H1 (cell line): ENCODE measurements around the gene RPTOR. TPM values are rescaled to one million over a fixed set of nuclear protein-coding genes. Genes with fewer than 3 reads are reported as not detected.

Experiments used
- CTCF ChIA-PET: fragments of 300-600 bp; sonication (Branson Sonifier 250); formaldehyde crosslinking; loops from one replicate; lab custom pipeline; 2021; ENCODE audit not compliant: partially characterized antibody; lab: Charles Lee
- POLR2A ChIA-PET: fragments of 300-600 bp; sonication (Branson Sonifier 250); formaldehyde crosslinking; loops from one replicate; lab custom pipeline; 2021; ENCODE audit warnings: inconsistent platforms; ENCODE audit not compliant: partially characterized antibody; lab: Charles Lee
- DNase-seq, 2 experiments: peaks; one replicate each; pipeline versions ENCODE4 v3.0.0 to v3.0.0-alpha.2; 2010 to 2022; ENCODE audit warnings: low spot score in 2 of 2, low read depth in 1 of 2, mixed read lengths in 1 of 2
- FAIRE-seq: peaks from 2 replicates; lab custom pipeline; 2011; peaks lifted over from hg19 to GRCh38; lab: Jason Lieb, UNC
- H2AFZ ChIP-seq: 2 replicates; pipeline ENCODE4 v1.8.1; 2012; ENCODE audit warnings: low read length, inconsistent platforms
- H2AK5ac ChIP-seq: 2 replicates; pipeline ENCODE4 v1.6.1; 2013; ENCODE audit warnings: low read depth, low read length
- H2BK120ac ChIP-seq: replicated peaks from 2 replicates; pipeline ENCODE3; 2013; ENCODE audit warnings: low read depth, low read length, inconsistent platforms
- H2BK12ac ChIP-seq: 2 replicates; pipeline ENCODE4 v1.6.1; 2013; ENCODE audit warnings: low read depth, low read length
- H2BK15ac ChIP-seq: 2 replicates; pipeline ENCODE4 v1.6.1; 2013; ENCODE audit warnings: low read length
- H2BK20ac ChIP-seq: 2 replicates; pipeline ENCODE4 v1.6.1; 2013; ENCODE audit warnings: low read length
- H2BK5ac ChIP-seq: 2 replicates; pipeline ENCODE4 v1.6.1; 2013; ENCODE audit warnings: low read depth, low read length
- H3K14ac ChIP-seq: 2 replicates; pipeline ENCODE4 v1.6.1; 2013; ENCODE audit warnings: inconsistent platforms; ENCODE audit not compliant: insufficient read length
- H3K18ac ChIP-seq: 2 replicates; pipeline ENCODE4 v1.6.1; 2013; ENCODE audit warnings: low read length; ENCODE audit errors: extremely low read depth
- H3K23ac ChIP-seq: 2 replicates; pipeline ENCODE4 v1.6.1; 2013; ENCODE audit warnings: inconsistent platforms; ENCODE audit not compliant: insufficient read length
- H3K23me2 ChIP-seq: 2 replicates; pipeline ENCODE4 v1.6.1; 2013; ENCODE audit warnings: low read depth, low read length
- H3K27ac ChIP-seq: 2 replicates; pipeline ENCODE4 v1.6.1; 2011; ENCODE audit warnings: low read depth, low read length, inconsistent platforms
- H3K27me3 ChIP-seq, 4 experiments: replicated peaks in 1 of 4; 1 replicate in 1 of 4; 2 replicates in 3 of 4; pipeline versions ENCODE4 v1.6.1 to v1.8.1; 2011 to 2013; ENCODE audit warnings: low read length in 3 of 4, mild to moderate bottlenecking in 3 of 4, inconsistent platforms in 2 of 4, mixed read lengths in 2 of 4, moderate library complexity in 1 of 4; ENCODE audit not compliant: control insufficient read depth in 3 of 4, insufficient read depth in 3 of 4; ENCODE audit errors: extremely low read depth in 1 of 4
- H3K36me3 ChIP-seq, 4 experiments: 2 replicates each; pipeline versions ENCODE4 v1.6.1 to v1.8.1; 2011 to 2013; ENCODE audit warnings: mild to moderate bottlenecking in 4 of 4, low read length in 3 of 4, moderate library complexity in 2 of 4, control low read depth in 1 of 4, inconsistent platforms in 1 of 4; ENCODE audit not compliant: insufficient read depth in 4 of 4, control insufficient read depth in 2 of 4
- H3K4ac ChIP-seq: replicated peaks from 2 replicates; pipeline ENCODE3; 2013; ENCODE audit warnings: low read length, low read depth, mixed read lengths, inconsistent platforms; ENCODE audit not compliant: insufficient read length
- H3K4me1 ChIP-seq, 4 experiments: replicated peaks in 1 of 4; 1 replicate in 1 of 4; 2 replicates in 3 of 4; pipeline versions ENCODE4 v1.6.1 to v1.8.1; 2011 to 2013; ENCODE audit warnings: low read length in 3 of 4, inconsistent platforms in 2 of 4, mixed read lengths in 1 of 4; ENCODE audit not compliant: insufficient read depth in 4 of 4, control insufficient read depth in 3 of 4
- H3K4me2 ChIP-seq, 2 experiments: 2 replicates each; pipeline versions ENCODE4 v1.6.1 to v1.8.1; 2011 to 2013; ENCODE audit warnings: low read depth in 2 of 2, low read length in 2 of 2, control low read depth in 1 of 2, inconsistent platforms in 1 of 2, mild to moderate bottlenecking in 1 of 2; ENCODE audit not compliant: insufficient read depth in 1 of 2
- H3K4me3 ChIP-seq, 4 experiments: fragments of 200-600, 300-600 bp in 1 of 4; sonication (generic), shearing (Covaris generic), sonication (Bioruptor Twin) in 1 of 4; 2 replicates each; pipeline versions ENCODE4 v1.5.1 to v1.8.1; 2011 to 2016; ENCODE audit warnings: low read length in 4 of 4, low read depth in 3 of 4, control low read depth in 2 of 4, inconsistent platforms in 2 of 4, mild to moderate bottlenecking in 2 of 4, mixed read lengths in 1 of 4, moderate library complexity in 1 of 4; ENCODE audit not compliant: insufficient read depth in 2 of 4; ENCODE audit errors: extremely low read depth in 1 of 4
- H3K56ac ChIP-seq: replicated peaks from 2 replicates; pipeline ENCODE3; 2013; ENCODE audit warnings: low read depth, mild to moderate bottlenecking, mixed read lengths, low read length, inconsistent platforms; ENCODE audit not compliant: insufficient read length
- H3K79me1 ChIP-seq: 2 replicates; pipeline ENCODE4 v1.6.1; 2013; ENCODE audit warnings: low read depth, low read length, control low read depth
- H3K79me2 ChIP-seq, 2 experiments: 2 replicates each; pipeline versions ENCODE4 v1.6.1 to v1.8.1; 2012 to 2013; ENCODE audit warnings: low read length in 2 of 2, mild to moderate bottlenecking in 2 of 2, inconsistent platforms in 1 of 2; ENCODE audit not compliant: insufficient read depth in 2 of 2, control insufficient read depth in 1 of 2
- H3K9ac ChIP-seq, 4 experiments: replicated peaks in 1 of 4; 1 replicate in 1 of 4; 2 replicates in 3 of 4; pipeline versions ENCODE4 v1.6.1 to v1.8.1; 2011 to 2013; ENCODE audit warnings: low read depth in 3 of 4, low read length in 3 of 4, control low read depth in 2 of 4, mild to moderate bottlenecking in 2 of 4, moderate library complexity in 2 of 4, inconsistent platforms in 1 of 4; ENCODE audit errors: extremely low read depth in 1 of 4
- H3K9me3 ChIP-seq, 2 experiments: 2 replicates each; pipeline versions ENCODE4 v1.6.1 to v1.8.1; 2012 to 2013; ENCODE audit warnings: mild to moderate bottlenecking in 2 of 2, moderate library complexity in 2 of 2, control low read depth in 1 of 2, inconsistent platforms in 1 of 2, low read depth in 1 of 2, low read length in 1 of 2, mixed read lengths in 1 of 2; ENCODE audit not compliant: insufficient read depth in 2 of 2
- H4K20me1 ChIP-seq, 2 experiments: replicated peaks in 1 of 2; 2 replicates each; pipeline versions ENCODE3 to v1.8.1; 2011 to 2013; ENCODE audit warnings: inconsistent platforms in 2 of 2, low read length in 2 of 2, mild to moderate bottlenecking in 1 of 2; ENCODE audit not compliant: insufficient read depth in 2 of 2, control insufficient read depth in 1 of 2
- H4K5ac ChIP-seq: 2 replicates; pipeline ENCODE4 v1.6.1; 2013; ENCODE audit warnings: low read length, low read depth, mixed read lengths, inconsistent platforms; ENCODE audit not compliant: insufficient read length
- H4K8ac ChIP-seq: 2 replicates; pipeline ENCODE4 v1.8.0; 2013; ENCODE audit warnings: mild to moderate bottlenecking, moderate library complexity, low read length, inconsistent platforms; ENCODE audit not compliant: insufficient read depth; ENCODE audit errors: extremely low read depth
- H4K91ac ChIP-seq: replicated peaks from 2 replicates; pipeline ENCODE3; 2013; ENCODE audit warnings: low read length, mixed read lengths, inconsistent platforms; ENCODE audit not compliant: insufficient read length
- BACH1 ChIP-seq: IDR thresholded peaks from 2 replicates; pipeline ENCODE4 v1.6.1; 2012; ENCODE audit warnings: low read length, improper control_type of control experiment
- CEBPB ChIP-seq: IDR thresholded peaks from 2 replicates; pipeline ENCODE4 v1.6.1; 2012; ENCODE audit warnings: low read depth, low read length
- POLR2AphosphoS5 ChIP-seq: IDR thresholded peaks from 2 replicates; pipeline ENCODE4 v1.6.1; 2011; ENCODE audit warnings: low read depth, low read length
- SIRT6 ChIP-seq: IDR thresholded peaks from one replicate; pipeline ENCODE4 v1.7.1; 2012; ENCODE audit warnings: low read length, inconsistent platforms
- WGBS, 2 experiments: shearing (Covaris generic) in 1 of 2; methylation state at CpG; one replicate each; pipeline versions ENCODE4 v1.1.6 to v1.1.7; 2013 to 2015; ENCODE audit warnings: low lambda C conversion rate in 2 of 2, mixed read lengths in 2 of 2, inconsistent platforms in 1 of 2, low coverage in 1 of 2, missing lambda C conversion rate in 1 of 2; ENCODE audit not compliant: insufficient replicate concordance in 2 of 2, insufficient coverage in 1 of 2, insufficient read length in 1 of 2; ENCODE audit errors: extremely low coverage in 1 of 2, missing lambda C conversion rate in 1 of 2; 5-methylcytosine and 5-hydroxymethylcytosine counted together
- polyA plus RNA-seq, 7 experiments: library from polyadenylated mRNA; depleted of rRNA in 3 of 7; stranded (reverse) in 5 of 7; unstranded in 2 of 7; fragments of >200 nt in 5 of 7; fragments of 200-250 nt in 2 of 7; gene quantifications; 1 replicate in 5 of 7; 2 replicates in 1 of 7; 4 replicates in 1 of 7; pipeline versions ENCODE4 v1.2.1 to v1.2.3, GENCODE V29; 2011 to 2013; ENCODE audit warnings: missing spikeins in 2 of 7, mixed read lengths in 2 of 7
- total RNA-seq: library from RNA; stranded (reverse); fragmentation: NEBNext Ultra II Directional; extraction: Animal tissue kit (Norgen Biotek cat#: 25700); gene quantifications from 2 replicates; pipeline ENCODE4 v1.2.1, GENCODE V29; 2021

RPTOR gene
- total and polyA plus RNA-seq, 2 of the 8 experiments (the other 6 are each of a cell fraction or from before 2014, with no cell fraction given), result 6.9 to 28.7 TPM

DNA sequence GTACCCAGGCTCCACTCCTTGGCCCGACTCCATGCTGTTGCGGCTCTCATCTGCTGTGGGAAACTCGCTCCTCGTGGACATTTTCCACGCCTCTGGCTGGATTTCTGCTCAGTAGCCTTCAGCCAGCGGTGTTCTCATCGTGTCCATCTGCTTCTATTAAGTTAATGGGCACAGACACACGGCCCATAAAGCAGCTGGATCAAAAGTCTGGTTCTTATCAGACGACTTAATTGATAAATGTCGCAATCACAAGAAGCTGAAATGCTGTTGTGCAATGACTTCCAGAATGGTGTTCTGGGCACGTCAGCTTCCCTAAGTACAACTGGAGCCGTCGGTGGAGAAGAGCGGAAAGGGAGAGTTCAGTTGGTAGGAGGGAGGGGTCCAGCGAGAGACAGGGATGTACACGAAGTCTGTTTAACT is 235.3 kb downstream of the RPTOR start:
- no peak overlapping the region for H2BK5ac ChIP-seq
- no peaks in the 10 kb centered on the region for H3K79me2 ChIP-seq
- no peak for TF ChIP-seq POLR2AphosphoS5
- no peak for TF ChIP-seq BACH1
- no peak for TF ChIP-seq SIRT6
- peak; percentile 85 for TF ChIP-seq CEBPB
- H2BK20ac ChIP-seq, result no peak overlapping the region
- H3K27ac ChIP-seq, result no peak overlapping the region
- H4K20me1 ChIP-seq, result peaks cover 0 to 2% of the 10 kb centered on the region in 2 experiments
- H3K9ac ChIP-seq, result 0 out of 7 replicates have a peak overlapping the region, but pooled peaks of 1 of the 4 experiments have one; percentile 18
- no peak overlapping the region for H2BK12ac ChIP-seq
- no peak overlapping the region for H4K91ac ChIP-seq
- peaks cover 4 to 6% (median 5%) of the 10 kb centered on the region in 4 experiments; a peak in 6 of 7 replicates for H3K4me1 ChIP-seq
- no peak overlapping the region for H4K8ac ChIP-seq
- H3K4me2 ChIP-seq, result no peak overlapping the region
- H3K23me2 ChIP-seq, result no peaks in the 10 kb centered on the region
- no peak overlapping the region for H3K4me3 ChIP-seq
- no peak overlapping the region for H2BK120ac ChIP-seq
- no peak overlapping the region for H4K5ac ChIP-seq
- FAIRE-seq (no peak), DNase-seq (no peak)
- no peak overlapping the region for H2BK15ac ChIP-seq
- no peaks in the 10 kb centered on the region; a peak in 1 of 7 replicates for H3K27me3 ChIP-seq
- H3K36me3 ChIP-seq, result no peaks in the 10 kb centered on the region
- WGBS, 2 experiments, result 91% methylated on average over 16 of the region's 16 CpGs; no CpG with 5 or more reads in 1 of the 2 experiments
- no peak overlapping the region for H3K56ac ChIP-seq
- ChIA-PET CTCF (interaction anchor here (1.6 to 1.7 kb wide), 2 partner anchors 12 to 26 kb away, joined by 3 to 6 read pairs; no protein-coding TSS in a partner anchor), POLR2A (no interaction called here)
- H2AFZ ChIP-seq, result no peak overlapping the region
- H2AK5ac ChIP-seq, result 0 out of 2 replicates have a peak overlapping the region, but pooled peaks have one; percentile 9
- H3K23ac ChIP-seq, result no peak overlapping the region
- no peak overlapping the region for H3K18ac ChIP-seq
- no peak overlapping the region for H3K4ac ChIP-seq
- no peaks in the 10 kb centered on the region for H3K9me3 ChIP-seq
- no peaks in the 10 kb centered on the region; the same call in 1 of the 2 replicates for H3K79me1 ChIP-seq
- no peak overlapping the region for H3K14ac ChIP-seq
